Motor neuron (in vitro differentiated cells): ENCODE data around the gene ERF. TPM values are rescaled to one million over a fixed set of nuclear protein-coding genes. Genes with fewer than 3 reads are reported as not detected.

ENCODE experiments used
- ATAC-seq, 8 experiments: fragments of 200-7000 bp; cut with Tn5 transposase; replicated peaks in 6 of 8; 2 replicates each; pipeline ENCODE4 v1.8.0; 2021; ENCODE audit warnings: mild to moderate bottlenecking in 8 of 8, moderate library complexity in 8 of 8
- H3K27ac ChIP-seq, 2 donors: fragments of 250-450 bp; sonication (Bioruptor Pico); 2 replicates each; pipeline ENCODE4 v1.9.0; 2021; ENCODE audit warnings: antibody characterized with exemption in 2 of 2, mild to moderate bottlenecking in 2 of 2, moderate library complexity in 1 of 2
- H3K4me1 ChIP-seq, 2 donors: fragments of 250-450 bp; sonication (Bioruptor Pico); replicated peaks in 1 of 2; 2 replicates each; pipeline ENCODE4 v1.6.1; 2021; ENCODE audit warnings: antibody characterized with exemption in 2 of 2, mild to moderate bottlenecking in 2 of 2, moderate library complexity in 1 of 2
- H3K4me3 ChIP-seq, 5 donors: fragments of 250-450 bp; sonication (Bioruptor Pico); 2 replicates each; pipeline ENCODE4 v1.9.0; 2021; ENCODE audit warnings: antibody characterized with exemption in 5 of 5, mild to moderate bottlenecking in 5 of 5, moderate library complexity in 4 of 5
- WGBS, 10 experiments: fragments of 450-650 bp; shearing (Covaris generic); methylation state at CpG; one replicate each; pipeline ENCODE4 v1.0.0; 2022; 5-methylcytosine and 5-hydroxymethylcytosine counted together
- in situ Hi-C, 9 experiments: fragments of 400-800 bp; cut with MboI; loops; one replicate each; pipeline ENCODE4 v1.15.0; 2021; ENCODE audit warnings: low sequenced_read_pairs in 9 of 9, low pct_unique_long_range_greater_than_20kb in 2 of 9; ENCODE audit not compliant: unreplicated experiment in 9 of 9
- total RNA-seq, 8 experiments: library from RNA; unstranded; fragments of 300-600 nt; gene quantifications; 2 replicates each; pipeline versions ENCODE4 v1.2.3 to v1.2.4, GENCODE V29; 2022

The ERF gene
- total RNA-seq, 8 experiments from 2014 or later, result 8.4 to 55.4 (median 17.4) TPM

DNA sequence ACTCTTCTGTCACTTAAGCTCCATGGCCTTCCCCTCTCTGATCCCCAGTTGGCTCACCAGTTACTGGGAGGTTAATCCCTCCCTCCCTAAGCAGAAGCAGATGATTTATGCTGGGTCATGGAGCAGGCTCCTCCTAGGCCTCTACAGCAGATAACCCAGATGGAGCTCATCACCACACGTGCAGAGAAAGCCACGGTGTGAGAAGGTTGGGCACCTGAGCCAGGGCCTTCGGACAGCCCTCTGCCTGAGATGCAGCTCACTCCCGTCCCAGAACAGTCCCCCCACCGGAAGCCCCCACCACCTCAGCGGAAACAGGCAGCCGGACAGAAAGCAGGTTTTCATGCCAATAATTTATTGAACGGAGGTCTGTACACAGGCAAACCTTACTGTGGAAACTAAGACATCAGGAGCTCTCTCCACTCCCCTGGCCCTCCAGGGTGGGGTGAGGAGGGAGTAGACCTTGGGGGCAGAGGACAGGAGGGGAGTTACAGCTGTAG lies 25.0 kb downstream of the ERF start:
- WGBS, 10 experiments, result no CpG with 5 or more reads among the region's 8 CpGs
- Histone ChIP-seq H3K4me3 (no peak overlapping the region), H3K4me1 (peaks cover 0 to 3% of the 10 kb centered on the region in 2 donors), H3K27ac (peak overlapping the region in 1 of 2 donors; percentile 41)
- in situ Hi-C loops, result no loop called here
- peak in 6 of 8 experiments; percentile 5 to 89 (median 42) for ATAC-seq

DNA sequence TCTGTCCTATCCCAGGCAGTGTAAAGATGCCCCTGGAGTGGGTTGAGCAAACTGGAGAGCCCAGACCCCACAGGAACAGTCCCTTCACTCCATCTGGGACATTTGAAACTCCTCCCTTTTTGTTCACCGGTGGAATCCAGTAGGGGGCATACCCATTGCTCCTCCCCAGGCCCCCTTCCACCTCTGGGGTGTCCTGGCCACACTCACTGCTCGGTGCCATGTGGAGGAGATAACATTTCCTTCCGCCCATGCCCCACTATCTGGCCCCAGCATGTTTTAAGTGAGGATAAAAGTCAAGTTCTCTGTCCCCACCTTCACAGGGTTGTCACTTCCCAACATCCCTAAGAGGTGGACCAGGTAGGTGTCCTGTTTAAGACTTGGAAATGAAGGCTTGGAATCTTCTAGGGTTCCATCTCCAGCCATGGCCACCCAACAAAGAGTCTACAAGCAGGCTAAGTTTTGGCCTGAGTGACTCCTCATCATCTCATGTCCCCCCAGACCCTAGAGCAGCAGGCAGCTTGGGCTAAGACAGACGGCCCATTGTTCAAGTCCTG lies 25.6 kb downstream of the ERF start:
- H3K4me1 ChIP-seq, result peaks cover 0 to 3% of the 10 kb centered on the region in 2 donors
- in situ Hi-C loops, result no loop called here
- H3K4me3 ChIP-seq, result no peak overlapping the region
- no peak overlapping the region for H3K27ac ChIP-seq
- peak in 1 of 8 experiments; percentile 11 for ATAC-seq
- 40 to 100% (median 100%) methylated on average over 1 to 3 of the region's 4 CpGs; no CpG with 5 or more reads in 4 of the 10 experiments for WGBS, 10 experiments

DNA sequence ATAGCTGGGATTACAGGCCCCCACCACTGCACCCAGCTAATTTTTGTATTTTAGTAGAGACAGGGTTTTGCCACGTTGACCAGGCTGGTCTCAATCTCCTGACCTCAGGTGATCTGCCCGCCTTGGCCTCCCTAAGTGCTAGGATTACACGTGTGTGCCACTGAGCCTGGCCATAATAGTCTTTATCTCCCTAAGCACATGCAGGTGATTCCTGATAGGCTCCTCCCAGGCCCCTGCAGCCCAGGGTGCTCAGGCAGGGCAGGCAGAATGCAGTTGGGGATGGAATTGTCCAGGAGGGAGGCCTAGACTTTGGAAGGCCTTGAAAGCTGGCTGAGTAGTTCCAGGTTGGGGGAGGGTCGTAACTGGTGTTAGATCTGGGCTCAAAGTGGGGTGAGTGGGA lies 26.3 kb downstream of the ERF start:
- no peak for ATAC-seq
- Histone ChIP-seq H3K4me3 (no peak overlapping the region), H3K27ac (no peak overlapping the region), H3K4me1 (peaks cover 0 to 3% of the 10 kb centered on the region in 2 donors)
- in situ Hi-C loops, result no loop called here
- 100% methylated on average over 1 of the region's 4 CpGs; no CpG with 5 or more reads in 7 of the 10 experiments for WGBS, 10 experiments

DNA sequence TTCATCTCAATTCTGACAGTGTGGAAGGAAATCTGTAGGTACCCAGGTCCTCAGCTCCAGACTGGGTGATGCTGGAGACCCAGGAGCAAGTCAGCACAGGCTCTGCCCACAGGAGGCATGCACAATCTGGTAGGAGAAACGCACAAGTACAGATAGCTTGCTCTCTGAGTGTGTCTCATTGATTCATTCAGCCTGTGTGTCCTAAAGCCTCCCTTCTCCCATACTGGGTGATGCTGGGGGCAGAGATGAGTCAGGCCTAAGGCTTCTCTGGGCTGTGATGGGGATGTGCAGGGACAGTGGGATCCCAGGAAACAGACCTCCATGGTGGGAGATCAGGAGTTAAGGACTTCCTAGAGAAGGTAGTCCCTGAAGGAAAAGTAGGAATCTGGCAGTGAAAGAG lies 28.0 kb downstream of the ERF start:
- H3K4me3 ChIP-seq, result no peak overlapping the region
- no peak for ATAC-seq
- no peak overlapping the region for H3K27ac ChIP-seq
- peaks cover 0 to 3% of the 10 kb centered on the region in 2 donors for H3K4me1 ChIP-seq
- in situ Hi-C loops, result no loop called here
- WGBS, 10 experiments, result 100% methylated on average over 1 of the region's 1 CpG; no CpG with 5 or more reads in 9 of the 10 experiments

DNA sequence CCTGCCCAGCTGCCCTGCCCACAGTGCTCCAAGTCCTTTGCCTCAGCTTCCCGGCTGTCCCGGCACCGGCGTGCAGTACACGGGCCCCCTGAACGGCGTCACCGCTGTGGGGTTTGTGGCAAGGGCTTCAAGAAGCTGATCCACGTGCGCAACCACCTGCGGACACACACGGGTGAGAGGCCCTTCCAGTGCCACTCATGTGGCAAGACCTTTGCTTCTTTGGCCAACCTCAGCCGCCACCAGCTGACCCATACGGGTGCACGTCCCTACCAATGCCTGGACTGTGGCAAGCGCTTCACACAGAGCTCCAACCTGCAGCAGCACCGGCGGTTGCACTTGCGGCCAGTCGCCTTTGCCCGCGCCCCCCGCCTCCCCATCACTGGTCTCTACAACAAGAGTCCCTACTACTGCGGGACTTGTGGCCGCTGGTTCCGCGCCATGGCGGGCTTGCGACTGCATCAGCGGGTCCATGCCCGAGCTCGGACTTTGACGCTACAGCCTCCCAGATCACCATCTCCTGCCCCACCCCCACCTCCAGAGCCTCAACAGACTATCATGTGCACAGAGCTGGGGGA lies 29.1 kb downstream of the ERF start:
- in situ Hi-C loops, result no loop called here
- ATAC-seq, result peak in 2 of 8 experiments; percentile 10 to 20

DNA sequence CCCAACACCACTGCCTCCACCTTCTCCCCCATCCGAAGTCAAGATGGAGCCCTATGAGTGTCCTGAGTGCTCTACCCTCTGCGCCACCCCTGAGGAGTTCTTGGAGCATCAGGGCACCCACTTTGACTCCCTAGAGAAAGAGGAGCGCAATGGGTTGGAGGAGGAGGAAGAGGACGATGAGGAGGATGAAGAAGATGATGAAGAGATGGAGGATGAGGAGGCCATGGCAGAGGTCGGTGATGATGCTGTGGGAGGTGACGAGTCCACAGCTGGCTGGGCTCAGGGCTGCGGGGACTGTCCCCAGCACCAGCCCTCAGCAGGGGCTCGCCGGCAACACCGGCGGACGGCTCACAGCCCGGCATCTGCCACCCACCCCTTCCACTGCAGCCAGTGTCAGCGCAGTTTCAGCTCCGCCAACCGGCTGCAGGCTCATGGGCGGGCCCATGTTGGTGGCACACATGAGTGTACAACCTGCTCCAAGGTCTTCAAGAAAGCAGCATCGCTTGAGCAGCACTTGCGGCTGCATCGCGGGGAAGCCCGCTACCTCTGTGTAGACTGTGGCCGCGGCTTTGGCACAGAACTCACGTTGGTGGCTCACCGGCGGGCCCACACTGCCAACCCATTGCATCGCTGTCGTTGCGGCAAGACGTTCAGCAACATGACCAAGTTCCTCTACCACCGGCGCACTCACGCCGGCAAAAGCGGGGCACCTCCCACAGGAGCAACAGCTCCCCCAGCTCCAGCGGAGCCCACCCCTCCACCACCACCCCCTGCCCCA lies 29.8 kb downstream of the ERF start:
- in situ Hi-C loops, result loop anchor here in 2 of 9 experiments (25.0 kb wide), 1 partner anchor 113 kb away; no protein-coding TSS in a partner anchor

More for the DNA sequence above, 29.1 kb downstream of the ERF start:
- 88% methylated on average over 5 of the region's 33 CpGs; no CpG with 5 or more reads in 9 of the 10 experiments for WGBS, 10 experiments
- Histone ChIP-seq H3K27ac (no peak overlapping the region), H3K4me3 (no peak overlapping the region), H3K4me1 (peaks cover 3 to 5% of the 10 kb centered on the region in 2 donors)

DNA sequence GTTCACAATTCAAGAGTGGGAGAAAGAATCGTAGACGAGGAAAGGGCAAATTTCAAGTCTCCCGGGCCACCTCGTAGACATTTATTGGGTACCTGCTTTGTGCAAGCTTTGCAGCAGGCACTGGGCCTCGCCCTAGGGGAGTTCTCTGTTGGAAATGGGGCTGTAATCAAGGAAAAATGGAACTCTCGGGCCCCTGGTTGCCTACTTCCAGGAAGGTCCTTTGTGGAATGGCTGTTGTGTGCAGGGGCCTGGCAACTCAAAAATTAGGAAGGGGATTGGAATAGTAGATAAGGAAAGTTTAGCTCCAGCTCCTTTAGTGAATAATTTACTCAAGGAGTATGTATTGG lies 34.2 kb downstream of the ERF start:
- 0% methylated on average over 1 to 5 of the region's 6 CpGs; no CpG with 5 or more reads in 1 of the 10 experiments for WGBS, 10 experiments

More for the DNA sequence above, 29.8 kb downstream of the ERF start:
- Histone ChIP-seq H3K4me3 (no peak overlapping the region), H3K27ac (no peak overlapping the region), H3K4me1 (peaks cover 3 to 5% of the 10 kb centered on the region in 2 donors)
- peak in 2 of 8 experiments; percentile 5 to 6 for ATAC-seq
- WGBS, 10 experiments, result 80 to 100% (median 96%) methylated on average over 1 to 8 of the region's 37 CpGs; no CpG with 5 or more reads in 2 of the 10 experiments

DNA sequence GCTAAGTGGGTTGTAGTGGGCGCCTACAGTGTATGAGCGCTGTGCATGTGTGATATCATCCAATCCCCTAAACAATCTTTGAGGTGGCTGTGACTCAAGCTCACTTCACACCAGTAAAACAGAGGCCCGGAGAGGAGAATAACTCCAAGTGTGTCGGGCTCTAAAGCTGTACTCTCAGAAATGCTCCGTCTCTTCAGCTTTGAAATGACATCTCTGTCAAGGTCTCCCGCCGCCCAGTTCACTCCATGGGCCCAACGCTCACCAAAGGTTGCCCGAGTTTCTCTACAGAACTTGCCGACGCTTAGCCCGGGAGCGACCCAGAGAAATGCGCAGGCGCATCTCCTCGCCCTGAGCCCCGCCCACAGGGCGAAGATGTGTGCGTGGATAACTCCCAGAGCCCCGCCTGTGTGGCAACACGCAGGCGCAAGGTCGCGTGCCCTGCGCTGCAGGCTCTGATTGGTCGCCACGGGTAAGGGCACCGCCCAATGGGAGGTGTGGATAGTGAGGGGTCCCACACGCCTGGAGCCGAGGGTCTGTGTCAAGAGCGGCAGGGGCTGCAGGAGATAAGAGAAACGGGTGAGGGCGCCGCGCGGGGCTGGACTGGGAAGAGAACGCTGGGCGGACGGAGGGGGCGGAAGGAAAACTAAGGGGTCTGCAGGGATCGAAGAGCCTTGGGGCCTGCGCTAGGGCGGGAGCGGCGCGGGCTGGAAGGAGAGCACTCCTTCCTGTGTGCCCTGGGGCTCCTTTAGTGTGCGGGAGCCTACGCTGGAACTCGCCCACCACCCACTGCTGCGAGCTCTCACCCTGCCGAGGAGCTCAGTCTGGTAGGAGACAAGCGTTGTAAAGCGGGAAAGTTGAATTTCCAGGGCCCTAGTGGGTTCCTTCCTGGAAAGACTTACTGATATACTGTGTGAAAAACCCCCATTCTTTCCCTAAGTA lies 34.8 kb downstream of the ERF start, which contains the start of gene ZNF526:
Gene ZNF526, plus strand, starts transcription at position 501 of the 939 bp plus-strand sequence. CDS start 4,092 bp downstream, outside the sequence.
- in situ Hi-C loops, result loop anchor here in 2 of 9 experiments (25.0 kb wide), 1 partner anchor 108 kb away; no protein-coding TSS in a partner anchor
- Histone ChIP-seq H3K27ac (peak within 1 kb of the TSS; percentile 72 to 80), H3K4me1 (peaks cover 22% of the 10 kb centered on the region in 2 donors), H3K4me3 (peak within 1 kb of the TSS; percentile 52 to 88 (median 69))
- 0 to 40% (median 0%) methylated on average over 1 to 9 of the region's 53 CpGs; no CpG with 5 or more reads in 3 of the 10 experiments for WGBS, 10 experiments
- ATAC-seq, result peak; percentile 76 to 89 (median 83)

More for the DNA sequence above, 34.2 kb downstream of the ERF start:
- Histone ChIP-seq H3K4me1 (peaks cover 22% of the 10 kb centered on the region in 2 donors), H3K27ac (peak overlapping the region; percentile 72 to 80), H3K4me3 (peak overlapping the region; percentile 52 to 88 (median 69))
- ATAC-seq, result no peak
- in situ Hi-C loops, result loop anchor here in 2 of 9 experiments (25.0 kb wide), 1 partner anchor 108 kb away; no protein-coding TSS in a partner anchor

DNA sequence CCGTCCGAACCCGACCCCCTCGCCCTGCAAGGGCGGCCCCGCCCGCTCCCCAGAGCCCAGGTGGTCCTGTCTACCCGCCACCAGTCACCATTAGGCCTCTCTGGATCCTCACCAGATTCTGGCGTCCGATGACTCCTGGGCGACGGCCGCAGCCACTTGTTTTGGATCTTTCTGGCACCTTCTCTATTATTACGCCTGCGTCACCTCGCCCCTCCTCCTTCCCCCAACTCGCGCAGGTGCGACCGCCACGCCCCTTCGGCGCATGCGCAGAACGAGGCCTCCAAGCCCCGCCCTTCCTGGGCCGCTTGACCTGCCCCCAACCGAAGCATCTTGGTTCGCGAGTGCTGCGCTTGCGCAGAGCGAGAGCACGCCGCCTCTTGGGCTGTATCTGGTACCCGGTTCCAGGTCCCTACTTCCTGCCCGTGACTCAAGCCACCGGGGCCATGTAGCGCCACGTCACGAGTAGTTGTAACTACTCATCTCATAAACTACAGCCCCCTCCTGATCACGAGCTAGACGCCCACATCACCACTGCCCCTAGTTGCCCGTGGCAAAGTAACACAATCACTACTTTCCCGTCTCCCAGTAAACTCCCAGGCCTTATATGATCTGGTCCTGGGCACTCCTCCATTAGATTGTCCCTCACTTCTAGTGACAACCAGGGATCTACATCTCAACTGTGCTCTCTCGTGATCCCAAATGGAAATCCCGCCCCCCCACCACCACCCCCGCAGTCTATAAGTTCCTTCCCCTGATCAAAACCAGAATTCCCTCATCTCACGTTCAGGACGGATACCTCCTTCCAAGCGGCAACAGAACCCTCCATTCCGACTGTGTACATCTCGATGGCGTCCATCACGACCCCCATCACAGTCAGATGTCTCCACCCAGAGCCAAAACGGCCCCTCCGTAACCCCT lies 37.1 kb downstream of the ERF start, which contains the start of gene DEDD2:
Gene DEDD2, minus strand, starts transcription at position 158 of the 918 bp plus-strand sequence. CDS start 670 bp downstream, outside the sequence.
- in situ Hi-C loops, result loop anchor here in 2 of 9 experiments (25.0 kb wide), 1 partner anchor 105 kb away; no protein-coding TSS in a partner anchor
- Histone ChIP-seq H3K27ac (peak within 1 kb of the TSS; percentile 82 to 88), H3K4me3 (peak within 1 kb of the TSS; percentile 68 to 89 (median 80)), H3K4me1 (peaks cover 22% of the 10 kb centered on the region in 2 donors)
- peak; percentile 61 to 73 (median 65) for ATAC-seq
- WGBS, 10 experiments, result 0 to 72% (median 5%) methylated on average over 3 to 17 of the region's 57 CpGs; no CpG with 5 or more reads in 5 of the 10 experiments

DNA sequence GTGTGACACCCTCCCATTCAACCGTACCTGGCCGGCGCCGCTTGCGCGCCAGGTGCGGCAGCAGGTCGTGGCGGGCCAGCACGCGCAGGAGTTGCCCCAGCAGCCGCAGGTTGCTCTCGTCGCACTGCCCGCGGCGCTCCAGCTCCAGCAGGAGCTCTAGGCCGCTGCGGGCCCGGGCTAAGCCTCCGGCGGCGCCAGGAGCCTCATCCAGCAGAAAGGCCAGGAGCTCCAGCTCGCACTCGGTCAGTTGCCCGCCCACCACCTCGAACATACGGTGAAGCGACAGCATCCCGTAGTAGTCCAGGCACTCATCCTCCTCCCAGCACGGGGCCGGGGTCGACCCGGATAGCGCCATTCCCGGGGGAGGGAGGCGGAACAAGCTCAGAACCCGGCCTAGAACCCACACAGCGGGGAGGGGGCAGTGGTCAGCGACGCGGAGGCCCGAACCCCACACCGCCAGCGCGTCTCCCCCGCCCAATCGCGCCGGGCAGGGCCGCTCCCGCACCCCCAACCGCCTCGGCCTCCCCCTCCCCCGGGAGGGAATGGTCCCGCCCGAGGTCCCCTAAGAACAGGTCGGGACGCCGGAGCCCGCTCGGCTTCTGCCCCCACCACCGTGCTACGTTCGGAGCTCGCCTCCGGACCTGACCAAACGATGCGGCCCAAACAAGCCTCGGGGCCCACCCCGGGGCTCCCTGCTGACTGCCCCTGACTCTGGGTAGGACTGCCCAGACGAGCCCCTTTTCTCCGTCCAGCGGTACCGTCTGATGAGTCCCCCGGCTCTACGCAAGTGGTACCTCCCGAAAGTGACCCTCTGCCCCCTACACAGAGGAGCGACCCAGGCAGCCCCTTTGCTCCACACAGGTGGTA lies 38.0 kb downstream of the ERF start:
- peak overlapping the region; percentile 68 to 89 (median 80) for H3K4me3 ChIP-seq
- peaks cover 22% of the 10 kb centered on the region in 2 donors for H3K4me1 ChIP-seq
- peak; percentile 7 to 35 (median 20) for ATAC-seq
- in situ Hi-C loops, result loop anchor here in 2 of 9 experiments (25.0 kb wide), 1 partner anchor 105 kb away; no protein-coding TSS in a partner anchor
- WGBS, 10 experiments, result 4 to 10% methylated on average over 4 to 23 of the region's 79 CpGs; no CpG with 5 or more reads in 8 of the 10 experiments
- H3K27ac ChIP-seq, result peak overlapping the region; percentile 69 to 84
